ENCODE measurements around the gene FOXJ1.

FOXJ1 gene

GRCh38 chr17:76104140-76104895, 36.7 kb downstream of the FOXJ1 start:
- Mint-ChIP-seq H3K9me3 (no peaks in the 10 kb centered on the region), H3K4me1 (peaks cover 19% of the 10 kb centered on the region), H3K4me3 (peak overlapping the region; percentile 96), H3K27ac (peak overlapping the region; percentile 95), H3K27me3 (no peaks in the 10 kb centered on the region), H3K36me3 (ENCODE audit: low read depth) (peaks cover 7% of the 10 kb centered on the region)
- no peak for DNase-seq
- ATAC-seq: no peak

GRCh38 chr17:76103274-76104139, 37.5 kb downstream of the FOXJ1 start, which contains the start of gene EXOC7:
Gene EXOC7 (minus strand): TSS chr17:76103787. CDS start chr17:76103692, 95 bp downstream.
- peak within 1 kb of the TSS; percentile 96 for H3K4me3 Mint-ChIP-seq
- ATAC-seq (peak; percentile 85), DNase-seq (peak; percentile 95)
- H3K4me1 Mint-ChIP-seq: peaks cover 19% of the 10 kb centered on the region
- peak within 1 kb of the TSS; percentile 95 for H3K27ac Mint-ChIP-seq
- peaks cover 12% of the 10 kb centered on the region for H3K36me3 Mint-ChIP-seq (ENCODE audit: low read depth)
- H3K27me3 Mint-ChIP-seq: no peaks in the 10 kb centered on the region
- H3K9me3 Mint-ChIP-seq: no peaks in the 10 kb centered on the region

- H3K9me3 Mint-ChIP-seq: no peaks in the 10 kb centered on the region
Observed at GRCh38 chr17:76102944-76103273, 38.1 kb downstream of the FOXJ1 start.

GRCh38 chr17:76097716-76098295, 43.2 kb downstream of the FOXJ1 start:
- no peaks in the 10 kb centered on the region for H3K9me3 Mint-ChIP-seq
- H3K4me1 Mint-ChIP-seq: peaks cover 10% of the 10 kb centered on the region
- DNase-seq: no peak
- ATAC-seq: no peak
- no peaks in the 10 kb centered on the region for H3K27me3 Mint-ChIP-seq
- H3K4me3 Mint-ChIP-seq: no peak overlapping the region
- no peak overlapping the region for H3K27ac Mint-ChIP-seq
- H3K36me3 Mint-ChIP-seq (ENCODE audit: low read depth): peaks cover 32% of the 10 kb centered on the region

More at GRCh38 chr17:76102944-76103273, 38.1 kb downstream of the FOXJ1 start:
- peak overlapping the region; percentile 95 for H3K27ac Mint-ChIP-seq
- H3K4me1 Mint-ChIP-seq: peaks cover 19% of the 10 kb centered on the region
- no peaks in the 10 kb centered on the region for H3K27me3 Mint-ChIP-seq
- H3K36me3 Mint-ChIP-seq (ENCODE audit: low read depth): peaks cover 13% of the 10 kb centered on the region
- no peak for DNase-seq
- peak overlapping the region; percentile 96 for H3K4me3 Mint-ChIP-seq
- ATAC-seq: no peak

GRCh38 chr17:76095943-76096342, 45.1 kb downstream of the FOXJ1 start:
- H3K36me3 Mint-ChIP-seq (ENCODE audit: low read depth): peaks cover 30% of the 10 kb centered on the region
- ATAC-seq (no peak), DNase-seq (no peak)
- H3K27me3 Mint-ChIP-seq: no peaks in the 10 kb centered on the region
- no peak overlapping the region for H3K4me3 Mint-ChIP-seq
- peaks cover 2% of the 10 kb centered on the region for H3K4me1 Mint-ChIP-seq
- H3K9me3 Mint-ChIP-seq: no peaks in the 10 kb centered on the region
- H3K27ac Mint-ChIP-seq: no peak overlapping the region

GRCh38 chr17:76094046-76094445, 47.0 kb downstream of the FOXJ1 start:
- Mint-ChIP-seq H3K4me1 (no peaks in the 10 kb centered on the region), H3K9me3 (no peaks in the 10 kb centered on the region), H3K27me3 (no peaks in the 10 kb centered on the region), H3K4me3 (no peak overlapping the region), H3K36me3 (ENCODE audit: low read depth) (peaks cover 30% of the 10 kb centered on the region), H3K27ac (no peak overlapping the region)
- ATAC-seq: no peak
- no peak for DNase-seq

GRCh38 chr17:76092526-76093413, 48.3 kb downstream of the FOXJ1 start:
- Mint-ChIP-seq H3K36me3 (ENCODE audit: low read depth) (peaks cover 24% of the 10 kb centered on the region), H3K27ac (no peak overlapping the region), H3K27me3 (no peaks in the 10 kb centered on the region), H3K4me1 (no peaks in the 10 kb centered on the region), H3K9me3 (no peaks in the 10 kb centered on the region), H3K4me3 (no peak overlapping the region)
- ATAC-seq: no peak
- no peak for DNase-seq

- H3K27ac Mint-ChIP-seq: peak overlapping the region; percentile 52
- H3K4me3 Mint-ChIP-seq: no peak overlapping the region
- H3K4me1 Mint-ChIP-seq: no peaks in the 10 kb centered on the region
- peaks cover 22% of the 10 kb centered on the region for H3K36me3 Mint-ChIP-seq (ENCODE audit: low read depth)
- H3K27me3 Mint-ChIP-seq: no peaks in the 10 kb centered on the region
- DNase-seq: no peak
- no peaks in the 10 kb centered on the region for H3K9me3 Mint-ChIP-seq
- ATAC-seq: peak; percentile 33
Observed at GRCh38 chr17:76091526-76092286, 49.3 kb downstream of the FOXJ1 start.

- no peaks in the 10 kb centered on the region for H3K27me3 Mint-ChIP-seq
- ATAC-seq (no peak), DNase-seq (no peak)
- no peaks in the 10 kb centered on the region for H3K4me1 Mint-ChIP-seq
- H3K4me3 Mint-ChIP-seq: no peak overlapping the region
- H3K27ac Mint-ChIP-seq: no peak overlapping the region
- no peaks in the 10 kb centered on the region for H3K9me3 Mint-ChIP-seq
- peaks cover 18% of the 10 kb centered on the region for H3K36me3 Mint-ChIP-seq (ENCODE audit: low read depth)
Observed at GRCh38 chr17:76090517-76091129, 50.4 kb downstream of the FOXJ1 start.

- no peaks in the 10 kb centered on the region for H3K27me3 Mint-ChIP-seq
Observed at GRCh38 chr17:76089680-76090516, 51.1 kb downstream of the FOXJ1 start.

GRCh38 chr17:76088868-76089576, 52.0 kb downstream of the FOXJ1 start:
- ATAC-seq (no peak), DNase-seq (no peak)
- peaks cover 19% of the 10 kb centered on the region for H3K36me3 Mint-ChIP-seq (ENCODE audit: low read depth)
- H3K4me3 Mint-ChIP-seq: no peak overlapping the region
- no peaks in the 10 kb centered on the region for H3K9me3 Mint-ChIP-seq
- H3K27me3 Mint-ChIP-seq: no peaks in the 10 kb centered on the region
- H3K4me1 Mint-ChIP-seq: no peaks in the 10 kb centered on the region
- H3K27ac Mint-ChIP-seq: no peak overlapping the region

More at GRCh38 chr17:76089680-76090516, 51.1 kb downstream of the FOXJ1 start:
- no peak for ATAC-seq
- H3K36me3 Mint-ChIP-seq (ENCODE audit: low read depth): peaks cover 18% of the 10 kb centered on the region
- no peaks in the 10 kb centered on the region for H3K4me1 Mint-ChIP-seq
- no peak overlapping the region for H3K27ac Mint-ChIP-seq
- no peaks in the 10 kb centered on the region for H3K9me3 Mint-ChIP-seq
- H3K4me3 Mint-ChIP-seq: no peak overlapping the region
- no peak for DNase-seq

Measured in activated naive CD8-positive, alpha-beta T cell treated with anti-CD3 and anti-CD28 coated beads, Interleukin-2, amount 50 U/mL, for 24 hours (primary cell).